CD4-positive, alpha-beta T cell treated with Interleukin-21 for 1 hour (primary cell): ENCODE data around the gene POC1A.

ENCODE experiments used
- DNase-seq: peaks from one replicate; pipeline ENCODE4 v3.0.0-alpha.2; 2020

The POC1A gene

GRCh38 chr3:52124766-52125165, 29.5 kb downstream of the POC1A start:
- DNase-seq: no peak

- DNase-seq: no peak
Observed at GRCh38 chr3:52124126-52124525, 30.1 kb downstream of the POC1A start.

- DNase-seq: peak; percentile 78
Observed at GRCh38 chr3:52123106-52123725, 31.0 kb downstream of the POC1A start.

GRCh38 chr3:52122491-52122890, 31.7 kb downstream of the POC1A start:
- DNase-seq: no peak

GRCh38 chr3:52121813-52122212, 32.4 kb downstream of the POC1A start:
- no peak for DNase-seq

GRCh38 chr3:52121464-52121805, 32.8 kb downstream of the POC1A start:
- no peak for DNase-seq

GRCh38 chr3:52120556-52121463, 33.4 kb downstream of the POC1A start:
- DNase-seq: no peak

- DNase-seq: no peak
Observed at GRCh38 chr3:52119826-52120225, 34.4 kb downstream of the POC1A start.

GRCh38 chr3:52119099-52119498, 35.1 kb downstream of the POC1A start:
- no peak for DNase-seq

- no peak for DNase-seq
Observed at GRCh38 chr3:52118156-52118875, 35.9 kb downstream of the POC1A start.

- no peak for DNase-seq
Observed at GRCh38 chr3:52117537-52117936, 36.7 kb downstream of the POC1A start.

- no peak for DNase-seq
Observed at GRCh38 chr3:52112056-52112455, 42.2 kb downstream of the POC1A start.

GRCh38 chr3:52110502-52110901, 43.7 kb downstream of the POC1A start:
- no peak for DNase-seq

GRCh38 chr3:52109611-52110301, 44.5 kb downstream of the POC1A start:
- DNase-seq: no peak

- DNase-seq: no peak
Observed at GRCh38 chr3:52108302-52109232, 45.7 kb downstream of the POC1A start.

- DNase-seq: no peak
Observed at GRCh38 chr3:52106951-52107611, 47.1 kb downstream of the POC1A start.

- no peak for DNase-seq
Observed at GRCh38 chr3:52104684-52105640, 49.3 kb downstream of the POC1A start.

GRCh38 chr3:52102934-52103333, 51.3 kb downstream of the POC1A start:
- DNase-seq: no peak

GRCh38 chr3:52099001-52099401, 55.2 kb downstream of the POC1A start:
- DNase-seq: no peak

GRCh38 chr3:52097851-52098507, 56.2 kb downstream of the POC1A start:
- DNase-seq: no peak
